ENCODE results near the gene PCIF1. TPM values are rescaled to one million over a fixed set of nuclear protein-coding genes. Genes with fewer than 3 reads are reported as not detected.

Gene PCIF1
- total and polyA plus RNA-seq, 2 experiments from 2014 or later, result 41.2 to 43.8 TPM

DNA sequence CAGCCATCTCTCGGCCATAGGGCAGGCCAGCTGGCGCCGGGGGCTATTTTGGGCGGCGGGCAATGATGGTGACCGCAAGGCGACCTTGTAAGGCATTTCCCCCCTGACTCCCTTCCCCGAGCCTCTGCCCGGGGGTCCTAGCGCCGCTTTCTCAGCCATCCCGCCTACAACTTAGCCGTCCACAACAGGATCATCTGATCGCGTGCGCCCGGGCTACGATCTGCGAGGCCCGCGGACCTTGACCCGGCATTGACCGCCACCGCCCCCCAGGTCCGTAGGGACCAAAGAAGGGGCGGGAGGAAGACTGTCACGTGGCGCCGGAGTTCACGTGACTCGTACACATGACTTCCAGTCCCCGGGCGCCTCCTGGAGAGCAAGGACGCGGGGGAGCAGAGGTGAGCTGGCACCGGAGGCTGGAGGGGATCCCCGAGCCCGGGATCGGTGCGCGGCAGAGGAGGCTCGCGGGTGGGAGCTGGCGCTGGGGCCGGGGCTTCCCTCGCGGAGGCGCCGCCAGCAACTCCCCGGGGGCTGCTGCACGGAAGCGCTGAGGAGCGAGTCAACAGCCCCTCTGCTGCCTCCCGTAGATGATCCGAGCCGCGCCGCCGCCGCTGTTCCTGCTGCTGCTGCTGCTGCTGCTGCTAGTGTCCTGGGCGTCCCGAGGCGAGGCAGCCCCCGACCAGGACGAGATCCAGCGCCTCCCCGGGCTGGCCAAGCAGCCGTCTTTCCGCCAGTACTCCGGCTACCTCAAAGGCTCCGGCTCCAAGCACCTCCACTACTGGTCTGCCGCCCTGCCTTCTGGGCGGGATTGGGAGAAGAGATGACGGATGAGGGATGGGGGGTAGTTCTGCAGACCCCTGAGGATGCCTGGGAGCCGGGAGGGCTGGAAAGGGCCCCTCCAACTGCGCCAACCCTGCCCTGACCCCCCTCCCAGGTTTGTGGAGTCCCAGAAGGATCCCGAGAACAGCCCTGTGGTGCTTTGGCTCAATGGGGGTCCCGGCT is 43.2 kb upstream of the PCIF1 start, which contains the start of the genes CTSA and NEURL2:
TSS of gene CTSA (plus strand) at position 351 of the 999 bp plus-strand sequence. CDS start at position 585, 234 bp downstream.
TSS of gene NEURL2 (minus strand) at position 224 of the 999 bp plus-strand sequence. CDS start at position 7, 217 bp downstream.
- Histone ChIP-seq H3K36me3 (peaks cover 32% of the 10 kb centered on the region), H3K27me3 (no peaks in the 10 kb centered on the region), H3K4me3 (peak within 1 kb of the TSS; percentile 71), H3K4me1 (ENCODE audit: low read depth) (peaks cover 9% of the 10 kb centered on the region), H3K27ac (peak within 1 kb of the TSS; percentile 95), H3K9me3 (ENCODE audit: low read depth) (no peaks in the 10 kb centered on the region)
- TF ChIP-seq, protein P1, sequence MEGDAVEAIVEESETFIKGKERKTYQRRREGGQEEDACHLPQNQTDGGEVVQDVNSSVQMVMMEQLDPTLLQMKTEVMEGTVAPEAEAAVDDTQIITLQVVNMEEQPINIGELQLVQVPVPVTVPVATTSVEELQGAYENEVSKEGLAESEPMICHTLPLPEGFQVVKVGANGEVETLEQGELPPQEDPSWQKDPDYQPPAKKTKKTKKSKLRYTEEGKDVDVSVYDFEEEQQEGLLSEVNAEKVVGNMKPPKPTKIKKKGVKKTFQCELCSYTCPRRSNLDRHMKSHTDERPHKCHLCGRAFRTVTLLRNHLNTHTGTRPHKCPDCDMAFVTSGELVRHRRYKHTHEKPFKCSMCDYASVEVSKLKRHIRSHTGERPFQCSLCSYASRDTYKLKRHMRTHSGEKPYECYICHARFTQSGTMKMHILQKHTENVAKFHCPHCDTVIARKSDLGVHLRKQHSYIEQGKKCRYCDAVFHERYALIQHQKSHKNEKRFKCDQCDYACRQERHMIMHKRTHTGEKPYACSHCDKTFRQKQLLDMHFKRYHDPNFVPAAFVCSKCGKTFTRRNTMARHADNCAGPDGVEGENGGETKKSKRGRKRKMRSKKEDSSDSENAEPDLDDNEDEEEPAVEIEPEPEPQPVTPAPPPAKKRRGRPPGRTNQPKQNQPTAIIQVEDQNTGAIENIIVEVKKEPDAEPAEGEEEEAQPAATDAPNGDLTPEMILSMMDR (IDR thresholded peaks at IDR 0.05; ENCODE audit: low read depth, low read length), result no peak
- DNase-seq (ENCODE audit: low read depth in 1 of 2, low spot score in 1 of 2), result peak; percentile 96

DNA sequence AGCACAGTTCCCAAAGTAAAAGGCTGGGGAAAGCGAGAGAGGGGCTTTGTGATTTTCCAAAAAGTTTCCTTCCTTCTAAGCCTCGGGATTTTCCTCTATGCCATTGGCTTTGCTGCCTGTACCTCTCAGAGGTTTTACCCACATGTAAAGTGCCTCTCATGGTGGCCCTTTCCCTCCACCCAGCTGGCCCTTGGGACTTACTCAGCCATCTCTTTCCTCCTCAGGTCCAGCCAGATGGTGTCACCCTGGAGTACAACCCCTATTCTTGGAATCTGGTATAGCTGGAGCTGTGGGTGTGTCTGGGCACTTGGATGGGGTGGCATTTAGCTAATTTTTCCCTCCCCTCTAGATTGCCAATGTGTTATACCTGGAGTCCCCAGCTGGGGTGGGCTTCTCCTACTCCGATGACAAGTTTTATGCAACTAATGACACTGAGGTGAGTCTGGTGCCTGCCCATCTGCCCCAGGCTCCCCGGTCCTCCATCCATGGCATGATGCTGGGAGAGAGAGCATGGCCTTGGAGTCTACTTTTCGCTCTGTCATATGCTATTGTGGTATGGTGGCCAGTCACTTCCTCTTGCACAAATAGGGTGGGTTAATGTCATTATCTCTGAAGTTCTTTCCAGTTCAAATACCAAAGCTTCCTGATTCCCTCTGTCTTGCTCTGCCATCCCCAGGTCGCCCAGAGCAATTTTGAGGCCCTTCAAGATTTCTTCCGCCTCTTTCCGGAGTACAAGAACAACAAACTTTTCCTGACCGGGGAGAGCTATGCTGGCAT is 42.2 kb upstream of the PCIF1 start:
- no peaks in the 10 kb centered on the region for H3K9me3 ChIP-seq (ENCODE audit: low read depth)
- H3K27ac ChIP-seq, result no peak overlapping the region
- no peaks in the 10 kb centered on the region for H3K27me3 ChIP-seq
- H3K36me3 ChIP-seq, result peaks cover 35% of the 10 kb centered on the region
- peak in 1 of 2 donors; percentile 48 for DNase-seq (ENCODE audit: low read depth in 1 of 2, low spot score in 1 of 2)
- TF ChIP-seq, protein P1 (IDR thresholded peaks at IDR 0.05; ENCODE audit: low read depth, low read length), result peak; percentile 28
- H3K4me3 ChIP-seq, result peak overlapping the region; percentile 71
- peaks cover 9% of the 10 kb centered on the region for H3K4me1 ChIP-seq (ENCODE audit: low read depth)

DNA sequence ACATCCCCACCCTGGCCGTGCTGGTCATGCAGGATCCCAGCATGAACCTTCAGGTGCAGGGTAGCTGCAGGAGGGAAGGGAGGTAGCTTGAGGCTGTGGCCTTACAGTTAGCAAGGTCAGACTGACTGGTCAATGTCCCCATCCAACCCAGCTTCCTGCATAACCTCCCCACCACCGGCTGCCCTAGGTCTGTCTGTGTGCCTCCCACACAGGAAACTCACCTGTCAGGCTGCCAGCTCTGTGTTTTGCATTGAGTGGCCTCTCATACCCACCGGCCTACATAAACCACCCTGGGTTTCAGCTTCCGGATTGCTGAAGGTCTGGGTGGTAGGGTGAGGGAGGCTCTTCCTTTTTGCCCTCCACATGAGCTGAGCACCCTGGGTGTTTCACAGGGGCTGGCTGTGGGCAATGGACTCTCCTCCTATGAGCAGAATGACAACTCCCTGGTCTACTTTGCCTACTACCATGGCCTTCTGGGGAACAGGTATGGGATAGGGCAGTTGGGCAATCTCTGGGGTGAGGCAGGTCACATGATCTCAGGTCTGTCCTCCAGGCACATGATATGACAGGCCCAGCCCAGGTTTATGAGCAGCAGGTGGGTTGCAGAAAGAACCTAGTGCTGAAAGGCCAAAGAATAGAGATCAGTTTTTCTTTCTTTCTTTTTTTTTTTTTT is 41.5 kb upstream of the PCIF1 start:
- Histone ChIP-seq H3K27me3 (no peaks in the 10 kb centered on the region), H3K27ac (no peak overlapping the region), H3K36me3 (peaks cover 42% of the 10 kb centered on the region), H3K9me3 (ENCODE audit: low read depth) (no peaks in the 10 kb centered on the region), H3K4me1 (ENCODE audit: low read depth) (peaks cover 9% of the 10 kb centered on the region), H3K4me3 (no peak overlapping the region)
- TF ChIP-seq, protein P1 (IDR thresholded peaks at IDR 0.05; ENCODE audit: low read depth, low read length), result no peak
- DNase-seq (ENCODE audit: low read depth in 1 of 2, low spot score in 1 of 2), result no peak

DNA sequence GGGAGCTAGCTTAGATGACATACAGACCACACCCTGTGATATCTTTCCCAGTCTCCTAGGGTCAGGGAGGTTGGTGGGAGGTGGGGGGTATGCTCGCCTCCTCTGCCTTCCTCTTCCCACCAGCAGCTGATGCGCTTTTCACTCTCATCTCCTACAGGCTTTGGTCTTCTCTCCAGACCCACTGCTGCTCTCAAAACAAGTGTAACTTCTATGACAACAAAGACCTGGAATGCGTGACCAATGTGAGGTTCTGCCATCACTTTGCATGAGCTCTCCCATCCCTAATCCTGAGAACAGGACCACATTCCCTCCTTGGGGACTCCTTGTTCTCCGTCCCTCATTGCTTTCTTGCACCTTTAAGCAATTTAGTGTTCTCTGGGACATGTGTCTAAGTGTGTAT is 40.7 kb upstream of the PCIF1 start:
- Histone ChIP-seq H3K27me3 (no peaks in the 10 kb centered on the region), H3K4me1 (ENCODE audit: low read depth) (peaks cover 9% of the 10 kb centered on the region), H3K36me3 (peaks cover 43% of the 10 kb centered on the region), H3K4me3 (no peak overlapping the region), H3K27ac (no peak overlapping the region), H3K9me3 (ENCODE audit: low read depth) (no peaks in the 10 kb centered on the region)
- TF ChIP-seq, protein P1 (IDR thresholded peaks at IDR 0.05; ENCODE audit: low read depth, low read length), result no peak
- no peak for DNase-seq (ENCODE audit: low read depth in 1 of 2, low spot score in 1 of 2)

DNA sequence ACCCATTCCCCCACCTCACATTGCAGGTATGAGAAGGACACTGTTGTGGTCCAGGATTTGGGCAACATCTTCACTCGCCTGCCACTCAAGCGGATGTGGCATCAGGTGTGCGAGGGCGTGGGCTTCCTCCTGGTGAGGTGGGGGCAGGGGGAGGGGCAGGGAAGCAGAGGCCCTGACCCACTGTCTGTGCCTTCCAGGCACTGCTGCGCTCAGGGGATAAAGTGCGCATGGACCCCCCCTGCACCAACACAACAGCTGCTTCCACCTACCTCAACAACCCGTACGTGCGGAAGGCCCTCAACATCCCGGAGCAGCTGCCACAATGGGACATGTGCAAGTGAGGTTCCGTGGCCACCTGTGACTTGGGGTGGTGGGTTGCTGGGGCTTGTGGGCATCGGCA is 39.7 kb upstream of the PCIF1 start:
- Histone ChIP-seq H3K36me3 (peaks cover 49% of the 10 kb centered on the region), H3K4me1 (ENCODE audit: low read depth) (peaks cover 3% of the 10 kb centered on the region), H3K27me3 (no peaks in the 10 kb centered on the region), H3K4me3 (no peak overlapping the region), H3K9me3 (ENCODE audit: low read depth) (no peaks in the 10 kb centered on the region), H3K27ac (no peak overlapping the region)
- no peak for DNase-seq (ENCODE audit: low read depth in 1 of 2, low spot score in 1 of 2)
- TF ChIP-seq, protein P1 (IDR thresholded peaks at IDR 0.05; ENCODE audit: low read depth, low read length), result no peak

Measured in cardiac muscle cell (in vitro differentiated cells and primary cell).